NCI-H1092 treated with DMSO at 0.1 percent for 48 hours (cell line): ENCODE data around the gene SLC45A1.
"Not testable (repeated sequence)": the region's sequence is repeated elsewhere in the genome, so short reads cannot be mapped to it uniquely, and the experiment has no call there.

ENCODE experiments used
- DNase-seq: peaks from one replicate; lab custom pipeline; 2025; lab: John Stamatoyannopoulos, UW

SLC45A1 gene

DNA sequence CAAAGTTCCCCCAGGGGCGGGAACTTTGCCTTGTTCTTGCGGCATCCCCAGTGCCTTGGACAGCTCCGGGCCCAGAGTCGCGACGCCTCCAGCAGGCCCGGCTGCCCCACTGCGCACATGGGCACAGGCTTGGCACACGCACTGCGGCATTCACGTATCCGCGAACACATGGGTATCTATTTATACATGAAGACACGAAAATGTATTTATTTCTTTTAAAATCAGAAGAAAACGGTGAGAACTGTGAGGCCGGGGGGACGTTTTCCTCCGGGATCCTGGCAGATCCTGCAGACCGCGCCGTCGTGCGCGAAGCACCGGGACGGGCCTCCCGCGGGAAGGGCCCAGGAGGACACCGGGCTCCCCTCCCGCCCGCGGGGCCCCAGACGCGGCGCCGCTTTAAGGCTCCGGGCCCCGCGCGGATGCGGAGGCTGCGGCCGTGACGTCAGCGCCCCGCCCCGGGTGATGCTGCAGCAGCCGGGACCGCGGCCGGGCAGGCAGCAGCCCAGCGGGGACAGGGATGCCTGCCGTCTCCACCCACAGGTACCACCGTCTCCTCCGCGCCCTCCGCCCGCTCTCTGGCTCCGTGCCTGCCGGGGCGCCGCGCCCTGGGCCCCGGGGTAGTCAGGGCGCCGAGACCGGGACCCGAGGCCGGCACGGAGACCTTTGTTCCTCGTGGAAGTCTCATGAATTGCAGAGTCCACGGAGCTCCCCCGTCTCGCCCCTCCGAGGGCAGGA lies at the start of gene SLC45A1:
Gene SLC45A1, plus strand, starts transcription at position 468 of the 735 bp plus-strand sequence. CDS start 6,216 bp downstream, outside the sequence.
- peak; percentile 39 for DNase-seq

DNA sequence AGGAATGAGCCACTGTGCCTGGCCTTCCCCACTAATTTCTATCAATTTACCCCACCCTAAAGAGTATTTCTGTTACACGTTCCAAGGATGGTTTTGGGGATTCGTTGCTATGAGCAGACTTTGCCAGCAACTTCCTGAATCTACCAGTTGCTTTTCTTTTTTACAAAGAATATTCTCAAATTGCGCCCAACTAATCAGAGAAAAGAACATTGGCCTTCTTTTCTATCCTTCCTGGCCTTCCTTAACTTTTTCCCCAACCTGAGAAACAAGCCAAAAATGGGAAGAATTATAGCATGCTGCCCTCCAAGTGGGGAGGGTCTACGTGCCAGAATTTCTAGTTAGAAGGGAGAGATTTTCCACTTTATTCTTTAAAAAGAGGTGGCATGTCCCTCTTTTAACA lies 44.9 kb upstream of the SLC45A1 start:
- DNase-seq, result no peak

- no peak for DNase-seq
Observed at GRCh38 chr1:8274352-8274751, 43.6 kb upstream of the SLC45A1 start.

DNA sequence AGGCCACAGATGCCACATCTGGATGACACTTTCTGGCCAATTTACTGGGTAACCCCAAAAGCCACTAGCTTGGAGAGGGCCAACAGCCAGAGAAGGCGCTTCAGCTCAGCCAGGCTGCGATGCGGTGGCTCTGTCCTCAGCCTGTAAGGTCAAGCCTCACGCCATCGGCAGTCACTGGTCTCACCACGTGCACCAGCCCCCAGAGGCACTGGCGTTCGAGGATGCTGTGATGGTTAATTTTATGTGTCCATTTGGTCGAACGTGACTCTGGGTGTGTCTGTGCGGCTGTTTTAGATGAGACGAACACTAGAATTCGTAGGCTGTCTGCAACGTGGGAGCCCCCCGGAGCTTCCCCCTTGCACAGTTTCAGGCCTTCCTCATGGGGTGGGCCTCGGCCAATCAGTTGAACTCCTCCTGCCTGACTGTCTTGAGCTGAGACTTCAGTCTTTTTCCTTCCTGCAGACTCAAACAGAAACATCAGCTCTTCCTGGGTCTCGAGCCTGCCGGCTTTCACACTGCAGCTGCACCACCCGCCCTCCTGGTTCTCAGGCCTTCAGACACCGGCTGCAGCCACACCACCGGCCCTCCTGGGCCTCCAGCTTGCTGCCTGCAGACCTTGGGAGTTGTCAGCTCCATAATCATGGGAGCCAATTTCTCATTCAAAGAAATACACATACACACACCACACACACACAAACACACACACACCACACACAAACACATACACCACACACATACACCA lies 41.6 kb upstream of the SLC45A1 start:
- no peak for DNase-seq

- no peak for DNase-seq
Observed at GRCh38 chr1:8276932-8277331, 41.0 kb upstream of the SLC45A1 start.

DNA sequence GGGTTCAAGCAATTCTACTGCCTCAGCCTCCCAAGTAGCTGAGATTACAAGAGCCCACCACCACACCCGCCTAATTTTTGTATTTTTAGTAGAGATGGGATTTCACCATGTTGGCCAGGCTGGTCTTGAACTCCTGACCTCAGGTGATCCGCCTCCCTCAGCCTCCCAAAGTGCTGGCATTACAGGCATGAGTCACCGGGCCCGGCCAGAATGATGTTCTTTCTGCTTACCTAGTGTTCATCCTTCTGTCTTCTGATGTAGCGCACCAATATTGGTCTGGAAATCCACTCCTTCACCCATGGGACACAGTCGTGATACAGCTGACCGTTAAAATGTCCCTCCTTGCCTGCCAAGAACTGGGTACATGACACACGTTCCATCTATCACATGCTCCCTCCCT lies 39.2 kb upstream of the SLC45A1 start:
- DNase-seq, result not testable (repeated sequence)

GRCh38 chr1:8281843-8282509 lies 35.9 kb upstream of the SLC45A1 start:
- DNase-seq, result no peak

GRCh38 chr1:8283058-8283884 lies 34.6 kb upstream of the SLC45A1 start:
- no peak for DNase-seq

DNA sequence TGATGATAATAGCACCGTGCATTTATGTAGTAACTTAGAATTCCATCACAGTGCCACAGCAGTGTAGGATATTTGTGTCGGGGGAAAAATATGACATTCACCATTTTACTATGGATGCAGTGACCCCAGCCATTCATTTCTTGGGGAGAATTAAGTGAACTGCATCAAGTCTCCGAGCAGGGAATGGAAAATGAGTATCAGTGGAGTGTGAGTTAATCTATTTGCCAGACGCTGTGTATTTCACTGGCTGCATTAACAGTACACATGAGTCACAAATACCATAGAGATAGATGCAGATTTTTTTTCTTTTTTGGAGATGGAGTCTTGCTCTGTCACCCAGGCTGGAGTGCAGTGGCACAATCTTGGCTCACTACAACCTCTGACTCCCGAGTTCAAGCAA lies 33.8 kb upstream of the SLC45A1 start:
- no peak for DNase-seq

DNA sequence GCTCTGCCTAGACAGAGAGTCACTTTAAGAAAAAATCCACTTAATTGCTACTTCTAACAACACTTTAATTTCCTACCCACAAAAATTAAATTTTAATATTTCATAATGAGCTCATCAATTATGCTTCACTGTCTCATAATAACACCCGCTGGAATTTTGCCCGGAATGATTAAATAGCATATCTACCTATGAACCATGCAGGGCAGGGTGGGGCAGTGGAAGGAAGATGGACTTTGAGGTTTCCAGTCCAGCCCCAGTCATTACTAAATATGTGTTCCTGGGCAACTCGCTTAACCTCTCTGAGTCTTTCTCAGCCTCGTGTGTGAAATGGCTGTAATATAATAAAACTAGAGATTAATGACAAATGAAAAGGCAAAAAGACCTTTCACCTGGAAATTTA lies 32.8 kb upstream of the SLC45A1 start:
- DNase-seq, result no peak

DNA sequence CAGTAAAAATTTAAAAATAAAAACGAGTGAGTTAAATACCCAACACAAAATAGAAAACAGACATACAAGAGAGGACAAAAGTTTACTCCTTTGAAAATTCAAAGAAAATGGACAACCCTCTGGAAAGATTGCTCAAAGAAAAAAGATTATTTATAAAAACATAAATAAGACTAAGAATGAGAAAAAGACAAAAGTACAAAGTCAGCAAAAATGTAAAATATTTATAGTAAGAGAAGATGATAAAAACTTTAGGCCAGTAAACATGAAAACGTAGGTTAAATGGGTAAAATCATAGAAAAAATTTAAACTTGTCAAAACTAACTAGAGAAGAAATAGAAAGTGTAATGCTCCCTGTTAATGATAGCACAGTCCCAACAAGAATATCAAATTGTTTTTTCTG lies 31.9 kb upstream of the SLC45A1 start:
- DNase-seq, result no peak

- DNase-seq, result no peak
Observed at GRCh38 chr1:8293118-8293517, 24.8 kb upstream of the SLC45A1 start.

DNA sequence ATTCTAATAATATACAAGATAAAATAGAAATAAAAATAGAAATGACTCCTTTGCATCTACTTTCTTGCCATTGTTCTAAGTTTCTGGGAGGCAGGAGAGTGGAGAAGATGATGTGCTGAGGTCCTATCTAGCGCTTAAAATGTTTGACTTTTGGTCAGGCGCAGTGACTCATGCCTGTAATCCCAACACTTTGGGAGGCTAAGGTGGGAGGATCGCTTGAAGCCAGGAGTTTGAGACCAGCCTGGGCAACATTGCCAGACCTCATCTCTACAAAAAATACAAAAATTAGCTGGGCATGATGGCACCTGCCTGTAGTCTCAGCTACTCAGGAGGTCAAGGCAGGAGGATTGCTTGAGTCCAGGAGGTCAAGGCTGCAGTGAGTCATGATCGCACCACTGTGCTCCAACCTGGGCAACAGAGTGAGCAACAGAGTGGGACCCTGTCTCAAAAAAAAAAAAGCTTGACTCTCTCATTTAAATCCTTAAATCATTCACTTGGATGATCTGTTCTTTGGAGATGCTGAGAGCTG lies 24.2 kb upstream of the SLC45A1 start:
- DNase-seq, result no peak

DNA sequence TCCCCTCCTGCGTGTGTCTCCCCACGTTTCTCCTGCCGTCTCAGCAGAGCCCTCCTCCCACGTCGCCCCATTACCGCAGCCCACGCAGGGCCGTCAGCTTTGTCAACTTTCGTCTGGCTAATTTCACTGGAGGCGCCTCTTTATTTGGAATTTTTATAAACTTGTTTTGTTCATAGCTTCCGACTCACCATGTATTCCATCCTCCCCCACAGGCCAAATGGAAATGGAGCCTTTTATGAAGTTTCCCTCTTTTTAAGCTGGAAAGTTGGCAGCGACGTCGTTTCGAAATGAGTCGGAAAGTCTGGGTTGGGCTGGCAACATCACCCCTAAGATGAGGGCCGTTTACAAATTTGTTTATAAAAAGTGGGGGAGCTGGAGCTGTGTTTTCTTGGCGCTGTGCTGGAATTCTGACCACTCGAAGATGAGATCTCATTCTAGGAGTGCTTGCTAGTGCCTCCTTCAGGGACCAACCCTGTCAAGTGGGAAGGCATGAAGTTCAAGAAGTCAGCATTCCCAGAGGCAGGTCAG lies 23.7 kb upstream of the SLC45A1 start:
- no peak for DNase-seq

DNA sequence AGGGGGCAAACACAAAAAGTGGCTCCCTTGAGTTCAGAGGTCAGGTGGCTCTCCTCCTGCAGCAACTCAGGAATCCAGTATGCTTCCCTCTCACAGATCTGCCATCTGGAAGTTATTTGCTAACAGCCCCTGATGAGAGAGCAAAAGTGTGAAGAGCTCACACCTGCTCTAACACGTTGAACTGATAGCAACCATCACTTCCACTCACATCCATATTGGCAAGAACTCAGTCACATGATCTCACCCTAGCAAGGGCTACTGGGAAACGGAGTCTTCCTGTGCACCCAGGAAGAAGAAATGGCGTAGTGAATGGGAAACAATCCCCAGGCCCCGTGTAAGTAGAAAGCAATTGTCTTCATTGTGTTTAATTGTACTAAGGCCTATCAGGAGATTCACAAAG lies 20.7 kb upstream of the SLC45A1 start:
- no peak for DNase-seq

DNA sequence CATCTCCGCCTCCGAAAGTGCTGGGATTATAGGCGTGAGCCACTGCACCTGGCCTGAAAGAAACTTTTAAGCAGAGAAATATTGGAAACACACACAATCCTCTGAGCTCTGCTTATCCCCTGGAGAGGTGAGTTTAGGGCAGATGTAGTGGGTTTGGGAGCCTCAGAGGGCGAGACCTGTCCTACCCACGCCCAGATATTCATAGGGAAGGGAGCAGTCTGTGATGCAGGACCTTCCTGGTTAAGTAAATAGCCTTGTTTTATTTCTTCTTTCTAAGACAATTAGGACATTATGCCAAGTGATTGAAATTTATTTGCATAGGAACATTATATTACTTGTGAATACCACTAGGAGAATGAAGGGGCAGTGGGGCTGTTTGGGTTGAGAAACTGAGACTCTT lies 18.0 kb upstream of the SLC45A1 start:
- no peak for DNase-seq

DNA sequence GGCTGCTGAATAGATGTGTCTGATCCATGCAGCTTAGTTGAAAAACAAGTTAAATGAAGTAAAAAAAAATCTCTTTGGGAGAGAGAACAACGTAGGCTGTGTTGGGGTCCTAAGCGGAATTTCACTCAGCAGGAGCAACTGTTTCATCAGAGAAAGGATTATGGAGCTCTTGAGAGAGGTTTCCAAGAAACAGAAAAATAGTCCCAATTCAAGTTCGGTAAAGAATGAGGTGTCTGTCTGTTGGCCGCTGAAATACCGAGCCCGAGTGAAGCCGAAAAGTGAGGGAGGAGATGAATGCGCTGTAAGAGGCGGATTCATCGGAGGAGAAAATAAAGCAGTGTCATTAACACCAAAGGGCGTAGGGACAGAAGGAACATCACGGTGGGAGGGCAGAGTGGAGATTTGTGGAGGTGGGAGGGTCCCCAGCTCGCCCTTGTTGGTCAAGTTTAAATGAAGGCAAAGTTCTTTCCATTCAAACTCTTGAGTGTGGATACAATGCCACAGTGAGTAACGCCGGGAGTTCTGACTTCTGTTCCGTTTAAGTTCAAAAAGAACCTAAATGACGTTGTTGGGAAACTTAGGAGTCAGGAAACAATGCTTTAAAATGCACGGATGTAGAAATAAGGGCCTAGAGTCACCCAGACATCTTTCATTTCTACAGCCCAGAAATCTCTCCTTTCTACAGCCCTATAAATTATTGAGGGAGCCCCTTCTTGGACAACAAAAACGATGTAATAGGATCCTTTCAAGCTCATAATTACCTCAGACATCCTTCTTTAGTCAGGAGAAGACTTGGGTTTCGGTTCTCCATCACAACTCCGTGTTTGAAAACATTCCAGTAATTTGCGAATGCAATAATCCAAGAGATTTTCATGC lies 15.6 kb upstream of the SLC45A1 start:
- DNase-seq, result no peak

- DNase-seq, result no peak
Observed at GRCh38 chr1:8303141-8303540, 14.8 kb upstream of the SLC45A1 start.

- DNase-seq, result no peak
Observed at GRCh38 chr1:8303876-8304275, 14.0 kb upstream of the SLC45A1 start.

GRCh38 chr1:8307628-8308027 lies 10.3 kb upstream of the SLC45A1 start:
- DNase-seq, result no peak
